Osteocyte (in vitro differentiated cells): ENCODE data around the gene TACC2. TPM values are rescaled to one million over a fixed set of nuclear protein-coding genes. Genes with fewer than 3 reads are reported as not detected.

Source experiments
- DNase-seq: peaks from one replicate; pipeline ENCODE4 v3.0.0; 2021; ENCODE audit warnings: mixed read lengths; ENCODE audit not compliant: unreplicated experiment; ENCODE audit errors: extremely low spot score
- H3K27ac Mint-ChIP-seq: one replicate; pipeline ENCODE4 v1.8.0; 2021; ENCODE audit warnings: mild to moderate bottlenecking, mixed read lengths; ENCODE audit not compliant: unreplicated experiment
- H3K27me3 Mint-ChIP-seq: one replicate; pipeline ENCODE4 v1.8.0; 2021; ENCODE audit warnings: mixed read lengths; ENCODE audit not compliant: unreplicated experiment
- H3K36me3 Mint-ChIP-seq: one replicate; pipeline ENCODE4 v1.8.0; 2021; ENCODE audit warnings: mixed read lengths; ENCODE audit not compliant: unreplicated experiment
- H3K4me1 Mint-ChIP-seq: one replicate; pipeline ENCODE4 v1.8.0; 2021; ENCODE audit warnings: mixed read lengths; ENCODE audit not compliant: unreplicated experiment
- H3K4me3 Mint-ChIP-seq: one replicate; pipeline ENCODE4 v1.8.0; 2021; ENCODE audit warnings: mild to moderate bottlenecking, moderate library complexity, mixed read lengths; ENCODE audit not compliant: unreplicated experiment
- H3K9me3 Mint-ChIP-seq: one replicate; pipeline ENCODE4 v1.8.0; 2021; ENCODE audit warnings: mixed read lengths; ENCODE audit not compliant: unreplicated experiment
- total RNA-seq: library from RNA; stranded (reverse); gene quantifications from 2 replicates; pipeline ENCODE4 v1.2.1, GENCODE V29; 2021
- TF ChIP-seq, protein P1 (sequence below): fragments of 200-600 bp; sonication (generic); IDR thresholded peaks from 2 replicates; pipeline ENCODE4 v1.5.0; 2021; ENCODE audit warnings: antibody characterized with exemption, mild to moderate bottlenecking, moderate library complexity

TACC2 gene
- total RNA-seq, 1 donor from 2014 or later = 64.2 TPM

DNA sequence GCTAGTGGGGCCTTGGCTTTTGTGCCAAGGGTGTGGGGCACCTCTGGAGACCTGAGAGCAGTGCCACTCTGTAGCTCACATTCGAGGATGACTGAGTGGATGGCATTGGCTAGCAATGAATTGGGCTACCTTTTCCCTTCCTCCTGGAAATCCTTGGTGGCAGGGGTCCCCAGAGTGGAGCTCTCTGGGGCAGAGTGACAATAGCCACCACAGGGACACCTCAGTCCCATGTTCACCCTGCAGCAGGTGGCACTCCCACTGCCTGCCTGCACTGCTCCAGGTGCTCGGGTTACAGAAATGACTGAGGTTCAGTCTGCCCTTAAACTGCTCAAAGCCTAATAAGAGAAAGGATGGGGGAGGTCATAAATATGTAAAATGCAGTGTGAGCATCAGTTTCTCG, 300.0 kb downstream of the TACC2 start:
- no peak overlapping the region for H3K4me3 Mint-ChIP-seq
- no peak for DNase-seq
- no peaks in the 10 kb centered on the region for H3K27me3 Mint-ChIP-seq
- H3K4me1 Mint-ChIP-seq = peaks cover 28% of the 10 kb centered on the region
- TF ChIP-seq, protein P1, sequence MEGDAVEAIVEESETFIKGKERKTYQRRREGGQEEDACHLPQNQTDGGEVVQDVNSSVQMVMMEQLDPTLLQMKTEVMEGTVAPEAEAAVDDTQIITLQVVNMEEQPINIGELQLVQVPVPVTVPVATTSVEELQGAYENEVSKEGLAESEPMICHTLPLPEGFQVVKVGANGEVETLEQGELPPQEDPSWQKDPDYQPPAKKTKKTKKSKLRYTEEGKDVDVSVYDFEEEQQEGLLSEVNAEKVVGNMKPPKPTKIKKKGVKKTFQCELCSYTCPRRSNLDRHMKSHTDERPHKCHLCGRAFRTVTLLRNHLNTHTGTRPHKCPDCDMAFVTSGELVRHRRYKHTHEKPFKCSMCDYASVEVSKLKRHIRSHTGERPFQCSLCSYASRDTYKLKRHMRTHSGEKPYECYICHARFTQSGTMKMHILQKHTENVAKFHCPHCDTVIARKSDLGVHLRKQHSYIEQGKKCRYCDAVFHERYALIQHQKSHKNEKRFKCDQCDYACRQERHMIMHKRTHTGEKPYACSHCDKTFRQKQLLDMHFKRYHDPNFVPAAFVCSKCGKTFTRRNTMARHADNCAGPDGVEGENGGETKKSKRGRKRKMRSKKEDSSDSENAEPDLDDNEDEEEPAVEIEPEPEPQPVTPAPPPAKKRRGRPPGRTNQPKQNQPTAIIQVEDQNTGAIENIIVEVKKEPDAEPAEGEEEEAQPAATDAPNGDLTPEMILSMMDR = no peak
- no peaks in the 10 kb centered on the region for H3K36me3 Mint-ChIP-seq
- H3K27ac Mint-ChIP-seq = no peak overlapping the region
- H3K9me3 Mint-ChIP-seq = no peaks in the 10 kb centered on the region

DNA sequence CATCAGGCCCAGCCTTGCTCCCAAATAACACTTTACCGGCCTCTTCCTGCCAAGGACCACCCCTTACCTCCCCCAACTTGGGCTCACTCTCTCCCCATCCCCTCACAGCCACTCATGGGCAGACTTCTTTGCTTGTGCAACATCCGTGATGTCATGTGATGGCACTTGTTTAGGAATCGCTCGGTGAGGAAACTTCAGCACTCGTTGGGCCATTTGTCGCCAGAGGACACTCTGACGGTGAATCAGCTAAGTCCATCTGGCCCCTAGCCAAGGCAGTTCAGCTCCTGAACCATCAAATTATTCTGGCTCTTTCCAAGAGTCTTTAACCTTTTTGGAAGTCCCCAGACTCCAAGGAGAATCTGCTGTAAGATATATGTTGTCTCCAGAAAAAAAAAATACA, 301.4 kb downstream of the TACC2 start:
- no peak overlapping the region for H3K27ac Mint-ChIP-seq
- H3K27me3 Mint-ChIP-seq = no peaks in the 10 kb centered on the region
- TF ChIP-seq, protein P1 = no peak
- no peaks in the 10 kb centered on the region for H3K9me3 Mint-ChIP-seq
- peaks cover 28% of the 10 kb centered on the region for H3K4me1 Mint-ChIP-seq
- no peak overlapping the region for H3K4me3 Mint-ChIP-seq
- H3K36me3 Mint-ChIP-seq = no peaks in the 10 kb centered on the region
- DNase-seq = no peak

DNA sequence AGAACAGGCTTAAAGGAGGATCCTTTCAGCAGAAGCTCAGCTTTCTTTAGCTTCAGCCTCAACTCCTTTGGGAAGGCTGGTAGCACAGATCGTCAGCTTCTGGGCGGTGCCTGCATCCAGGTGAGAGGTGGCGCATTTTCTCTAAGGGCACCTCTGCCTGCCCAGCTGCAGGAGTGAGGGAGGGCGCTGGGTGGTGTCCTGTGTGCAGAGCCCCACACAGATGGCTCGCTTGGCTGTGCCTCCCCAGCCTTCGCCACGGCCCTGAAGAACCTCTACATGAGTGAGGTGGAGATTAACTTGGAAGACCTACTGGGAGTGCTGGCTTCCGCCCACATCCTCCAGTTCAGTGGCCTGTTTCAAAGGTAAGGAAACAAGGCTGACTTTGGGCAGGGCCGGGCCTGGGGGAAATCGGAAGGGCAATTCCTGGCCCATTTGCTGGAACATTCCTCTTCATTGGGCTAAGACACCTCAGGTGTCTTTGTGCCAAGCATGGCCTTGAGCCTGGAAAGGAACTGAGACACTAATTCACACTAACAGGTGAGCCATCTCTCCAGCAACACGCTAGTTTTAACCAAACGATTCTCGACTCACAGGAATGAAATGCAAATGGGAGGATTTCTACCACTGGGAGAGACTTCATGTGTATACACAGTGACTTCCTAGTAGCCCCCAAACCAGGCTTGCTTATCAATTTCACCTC, 302.0 kb downstream of the TACC2 start:
- H3K9me3 Mint-ChIP-seq = no peaks in the 10 kb centered on the region
- peaks cover 29% of the 10 kb centered on the region for H3K4me1 Mint-ChIP-seq
- H3K27ac Mint-ChIP-seq = no peak overlapping the region
- no peaks in the 10 kb centered on the region for H3K27me3 Mint-ChIP-seq
- H3K4me3 Mint-ChIP-seq = no peak overlapping the region
- TF ChIP-seq, protein P1 = no peak
- DNase-seq = no peak
- no peaks in the 10 kb centered on the region for H3K36me3 Mint-ChIP-seq

DNA sequence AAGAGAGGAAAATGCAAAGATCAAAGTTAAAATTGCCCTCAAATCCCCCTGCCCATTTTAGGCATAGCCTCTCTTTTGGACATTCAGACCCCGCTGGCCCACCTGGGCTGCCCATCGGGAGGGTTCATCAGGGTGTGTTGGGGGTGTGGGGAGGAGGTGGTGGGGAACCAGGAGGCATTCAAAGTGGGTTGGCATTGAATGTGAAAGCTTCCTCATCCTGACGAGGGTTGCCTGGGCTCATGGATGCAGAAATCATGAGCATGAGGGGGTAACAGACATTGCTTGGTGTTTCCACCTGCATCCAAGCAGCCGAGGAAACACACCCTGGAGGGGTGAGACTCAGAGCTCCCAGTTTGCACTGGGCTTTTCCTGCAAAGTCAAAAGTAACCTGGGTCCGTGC, 302.8 kb downstream of the TACC2 start:
- TF ChIP-seq, protein P1 = no peak
- no peak for DNase-seq
- Mint-ChIP-seq H3K27me3 (no peaks in the 10 kb centered on the region), H3K9me3 (no peaks in the 10 kb centered on the region), H3K36me3 (no peaks in the 10 kb centered on the region), H3K4me1 (peaks cover 21% of the 10 kb centered on the region), H3K27ac (no peak overlapping the region), H3K4me3 (no peak overlapping the region)

DNA sequence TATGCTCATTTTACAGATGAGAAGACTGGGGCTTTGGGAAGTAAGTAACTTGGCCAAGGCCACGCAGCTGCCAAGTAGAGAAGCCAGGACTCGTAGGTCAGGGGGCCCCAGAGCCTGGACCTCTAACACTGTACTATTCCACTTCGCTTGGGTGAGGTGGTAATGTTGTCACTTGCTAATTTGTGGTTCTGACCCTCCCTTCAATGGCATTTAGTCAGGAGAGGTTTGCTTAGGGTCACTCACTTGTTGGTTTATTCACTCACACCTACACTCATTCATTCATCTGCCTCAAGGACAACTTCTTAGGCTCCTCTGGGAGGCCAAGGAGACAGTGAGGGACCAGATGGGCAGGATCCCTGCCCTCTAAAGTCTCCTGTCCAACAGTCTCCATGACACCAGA, 303.4 kb downstream of the TACC2 start:
- TF ChIP-seq, protein P1 = no peak
- H3K27me3 Mint-ChIP-seq = no peaks in the 10 kb centered on the region
- H3K4me1 Mint-ChIP-seq = peaks cover 15% of the 10 kb centered on the region
- no peaks in the 10 kb centered on the region for H3K36me3 Mint-ChIP-seq
- H3K9me3 Mint-ChIP-seq = no peaks in the 10 kb centered on the region
- no peak overlapping the region for H3K27ac Mint-ChIP-seq
- no peak for DNase-seq
- no peak overlapping the region for H3K4me3 Mint-ChIP-seq
